SK-N-SH (cell line): ENCODE measurements around the gene CTSE. TPM values are rescaled to one million over a fixed set of nuclear protein-coding genes. Genes with fewer than 3 reads are reported as not detected.

Experiments
- CTCF ChIA-PET: fragments of 300-600, 350-600 bp; formaldehyde crosslinking; extraction: SDS; loops from one replicate; lab custom pipeline; 2021; lab: Yijun Ruan, JAX
- POLR2A ChIA-PET: fragments of 350-600 bp; sonication (Branson Sonifier 250); formaldehyde crosslinking; extraction: SDS; loops from one replicate; lab custom pipeline; 2020; ENCODE audit warnings: antibody characterized with exemption, inconsistent platforms; lab: Yijun Ruan, JAX
- DNase-seq: peaks from one replicate; pipeline ENCODE4 v3.0.0; 2012
- H2AFZ ChIP-seq: fragments of 200-600 bp; sonication (generic); 2 replicates; pipeline ENCODE4 v1.8.1; 2016; ENCODE audit warnings: antibody characterized with exemption, mild to moderate bottlenecking, low read depth
- H3F3A ChIP-seq: fragments of 200-600 bp; sonication (generic); replicated peaks from 2 replicates; pipeline ENCODE3; 2016; ENCODE audit warnings: antibody characterized with exemption, mild to moderate bottlenecking; ENCODE audit not compliant: insufficient read depth
- H3K27ac ChIP-seq, 2 experiments: fragments of 200-500 bp in 1 of 2; fragments of 200-600 bp in 1 of 2; sonication (Bioruptor generic) in 1 of 2; sonication (generic), shearing (Covaris generic) in 1 of 2; 2 replicates each; pipeline versions ENCODE4 v1.5.1 to v1.6.1; 2014 to 2016; ENCODE audit warnings: low read depth in 2 of 2, inconsistent platforms in 1 of 2, low read length in 1 of 2, mild to moderate bottlenecking in 1 of 2, mixed read lengths in 1 of 2
- H3K27me3 ChIP-seq: fragments of 200-600 bp; sonication (generic), shearing (Covaris generic); 2 replicates; pipeline ENCODE4 v1.6.1; 2016; ENCODE audit warnings: mixed run types; ENCODE audit not compliant: insufficient read depth
- H3K36me3 ChIP-seq, 2 experiments: fragments of 200-500 bp in 1 of 2; fragments of 200-600 bp in 1 of 2; sonication (Bioruptor generic) in 1 of 2; sonication (generic) in 1 of 2; replicated peaks in 1 of 2; 2 replicates each; pipeline versions ENCODE3 to v1.5.1; 2014 to 2016; ENCODE audit warnings: low read length in 1 of 2, mild to moderate bottlenecking in 1 of 2; ENCODE audit not compliant: insufficient read depth in 2 of 2, control insufficient read depth in 1 of 2
- H3K4me1 ChIP-seq, 2 experiments: fragments of 200-500 bp in 1 of 2; fragments of 200-600 bp in 1 of 2; sonication (Bioruptor generic) in 1 of 2; sonication (generic), shearing (Covaris generic) in 1 of 2; 2 replicates each; pipeline versions ENCODE4 v1.5.1 to v1.6.1; 2014 to 2016; ENCODE audit warnings: low read depth in 1 of 2, low read length in 1 of 2, mixed run types in 1 of 2; ENCODE audit not compliant: insufficient read depth in 2 of 2, control insufficient read depth in 1 of 2
- H3K4me2 ChIP-seq: fragments of 200-600 bp; sonication (generic), shearing (Covaris generic); 2 replicates; pipeline ENCODE4 v1.6.1; 2017; ENCODE audit warnings: mixed run types
- H3K4me3 ChIP-seq, 2 experiments: fragments of 200-500 bp in 1 of 2; fragments of 200-600 bp in 1 of 2; sonication (Bioruptor generic) in 1 of 2; sonication (generic), shearing (Covaris generic) in 1 of 2; 2 replicates each; pipeline versions ENCODE4 v1.5.1 to v1.8.1; 2014 to 2016; ENCODE audit warnings: low read depth in 2 of 2, inconsistent platforms in 1 of 2, low read length in 1 of 2, mild to moderate bottlenecking in 1 of 2, mixed read lengths in 1 of 2, moderate library complexity in 1 of 2
- H3K79me2 ChIP-seq: fragments of 200-600 bp; sonication (generic); 2 replicates; pipeline ENCODE4 v1.8.1; 2017; ENCODE audit warnings: mild to moderate bottlenecking; ENCODE audit not compliant: insufficient read depth
- H3K9ac ChIP-seq: fragments of 200-600 bp; sonication (generic); 2 replicates; pipeline ENCODE4 v1.6.1; 2017; ENCODE audit warnings: mixed run types
- H3K9me2 ChIP-seq: fragments of 200-600 bp; sonication (generic); 2 replicates; pipeline ENCODE4 v1.6.1; 2017; ENCODE audit warnings: mixed run types
- H3K9me3 ChIP-seq: fragments of 200-600 bp; sonication (generic); 2 replicates; pipeline ENCODE4 v1.6.1; 2017; ENCODE audit warnings: mixed run types, mild to moderate bottlenecking, moderate library complexity
- H4K20me1 ChIP-seq: fragments of 200-600 bp; sonication (generic); 2 replicates; pipeline ENCODE4 v1.6.1; 2017; ENCODE audit warnings: mild to moderate bottlenecking, mixed run types; ENCODE audit not compliant: insufficient read depth
- CHD2 ChIP-seq: fragments of 150-350 bp; IDR thresholded peaks from 2 replicates; pipeline ENCODE4 v1.6.1; 2018; ENCODE audit warnings: low read length; ENCODE audit not compliant: partially characterized antibody
- ELF1 ChIP-seq: IDR thresholded peaks from 2 replicates; pipeline ENCODE4 v1.4.0; 2012
- EZH2phosphoT487 ChIP-seq: fragments of 200-600 bp; sonication (generic); IDR thresholded peaks from 2 replicates; pipeline ENCODE4 v1.6.1; 2017; ENCODE audit warnings: low read depth, mixed run types, mild to moderate bottlenecking, antibody characterized with exemption, moderate library complexity, borderline replicate concordance
- IRF3 ChIP-seq: fragments of 150-350 bp; IDR thresholded peaks from 2 replicates; pipeline ENCODE4 v1.6.1; 2016; ENCODE audit warnings: mild to moderate bottlenecking, low read depth, low read length
- NFIC ChIP-seq: IDR thresholded peaks from 2 replicates; pipeline ENCODE4 v1.4.0; 2012; ENCODE audit warnings: borderline replicate concordance
- NRF1 ChIP-seq: IDR thresholded peaks from 2 replicates; pipeline ENCODE4 v1.6.1; 2012; ENCODE audit warnings: low read depth, mild to moderate bottlenecking, low read length
- PBX3 ChIP-seq: IDR thresholded peaks from 2 replicates; pipeline ENCODE4; 2012
- REST ChIP-seq: IDR thresholded peaks from 2 replicates; pipeline ENCODE4 v1.6.1; 2012; ENCODE audit warnings: mild to moderate bottlenecking, low read depth, low read length, moderate library complexity
- SMC3 ChIP-seq: IDR thresholded peaks from 2 replicates; pipeline ENCODE4 v1.6.1; 2012; ENCODE audit warnings: low read depth, low read length, improper control_type of control experiment
- TAF1 ChIP-seq: IDR thresholded peaks from 2 replicates; pipeline ENCODE4 v1.6.1; 2012; ENCODE audit warnings: low read depth, mild to moderate bottlenecking, low read length, moderate library complexity, borderline replicate concordance
- TEAD4 ChIP-seq: IDR thresholded peaks from 2 replicates; pipeline ENCODE4 v1.4.0; 2012; ENCODE audit warnings: mild to moderate bottlenecking, borderline replicate concordance; ENCODE audit not compliant: insufficient read depth
- ZBTB33 ChIP-seq: IDR thresholded peaks from 2 replicates; pipeline ENCODE4 v1.4.0; 2012; ENCODE audit warnings: low read depth, borderline replicate concordance
- WGBS: methylation state at CpG from one replicate; pipeline ENCODE4 v1.1.6; 2017; ENCODE audit warnings: low lambda C conversion rate; 5-methylcytosine and 5-hydroxymethylcytosine counted together
- polyA plus RNA-seq, 3 experiments: library from polyadenylated mRNA; depleted of rRNA; stranded (reverse); fragments of >200 nt; gene quantifications; 2 replicates each; pipeline ENCODE4 v1.2.3, GENCODE V29; 2012

The CTSE gene
- polyA plus RNA-seq, 1 of the 3 experiments (the other 2 are of a cell fraction): not detected

GRCh38 chr1:206048582-206048981 lies 24.9 kb upstream of the CTSE start:
- 68% methylated on average over 6 of the region's 6 CpGs for WGBS
- H3K9ac ChIP-seq: no peak overlapping the region
- H3K4me3 ChIP-seq: no peak overlapping the region
- H3F3A ChIP-seq: no peaks in the 10 kb centered on the region
- DNase-seq: no peak
- no peak overlapping the region for H3K4me2 ChIP-seq
- no peak overlapping the region for H2AFZ ChIP-seq
- peaks cover 11% of the 10 kb centered on the region; the same call in 1 of the 2 replicates for H3K27me3 ChIP-seq
- no peaks in the 10 kb centered on the region for H3K4me1 ChIP-seq
- no peak for TF ChIP-seq ELF1
- no peak for TF ChIP-seq NFIC
- TF ChIP-seq REST: no peak
- TF ChIP-seq PBX3: no peak
- TF ChIP-seq CHD2: no peak
- TF ChIP-seq EZH2phosphoT487: no peak
- no peak for TF ChIP-seq ZBTB33
- TF ChIP-seq SMC3: no peak
- no peak for TF ChIP-seq NRF1
- no peaks in the 10 kb centered on the region for H4K20me1 ChIP-seq
- no peaks in the 10 kb centered on the region for H3K79me2 ChIP-seq
- H3K36me3 ChIP-seq: no peaks in the 10 kb centered on the region
- H3K9me2 ChIP-seq: no peaks in the 10 kb centered on the region
- H3K27ac ChIP-seq: no peak overlapping the region
- ChIA-PET CTCF (interaction anchor here (1.8 kb wide), 1 partner anchor 18 kb away, joined by 9 read pairs; no protein-coding TSS in a partner anchor), POLR2A (no interaction called here)
- H3K9me3 ChIP-seq: peaks cover 6% of the 10 kb centered on the region; the same call in 1 of the 2 replicates

GRCh38 chr1:206047271-206047670 lies 23.6 kb upstream of the CTSE start:
- H3F3A ChIP-seq: no peaks in the 10 kb centered on the region
- no peak overlapping the region for H3K27ac ChIP-seq
- no peaks in the 10 kb centered on the region for H3K9me3 ChIP-seq
- H3K4me2 ChIP-seq: no peak overlapping the region
- no peaks in the 10 kb centered on the region for H3K4me1 ChIP-seq
- peaks cover 11% of the 10 kb centered on the region; the same call in 1 of the 2 replicates for H3K27me3 ChIP-seq
- ChIA-PET POLR2A (no interaction called here), CTCF (interaction anchor here (1.8 kb wide), 1 partner anchor 16 kb away, joined by 9 read pairs; no protein-coding TSS in a partner anchor)
- no peaks in the 10 kb centered on the region for H3K79me2 ChIP-seq
- H3K9ac ChIP-seq: no peak overlapping the region
- WGBS: 59% methylated on average over 4 of the region's 4 CpGs
- H4K20me1 ChIP-seq: no peaks in the 10 kb centered on the region
- no peak overlapping the region for H3K4me3 ChIP-seq
- H3K36me3 ChIP-seq: no peaks in the 10 kb centered on the region
- no peak for DNase-seq
- H2AFZ ChIP-seq: no peak overlapping the region
- no peaks in the 10 kb centered on the region for H3K9me2 ChIP-seq
- TF ChIP-seq REST (no peak), IRF3 (no peak), TEAD4 (no peak), TAF1 (no peak)
